ENCODE results near the gene RAI1. TPM values are rescaled to one million over a fixed set of nuclear protein-coding genes. Genes with fewer than 3 reads are reported as not detected.
"Not testable (repeated sequence)": the region's sequence is repeated elsewhere in the genome, so short reads cannot be mapped to it uniquely, and the experiment has no call there.

The RAI1 gene
- total RNA-seq, 2 experiments from 2014 or later: 10.5 to 11.0 TPM

DNA sequence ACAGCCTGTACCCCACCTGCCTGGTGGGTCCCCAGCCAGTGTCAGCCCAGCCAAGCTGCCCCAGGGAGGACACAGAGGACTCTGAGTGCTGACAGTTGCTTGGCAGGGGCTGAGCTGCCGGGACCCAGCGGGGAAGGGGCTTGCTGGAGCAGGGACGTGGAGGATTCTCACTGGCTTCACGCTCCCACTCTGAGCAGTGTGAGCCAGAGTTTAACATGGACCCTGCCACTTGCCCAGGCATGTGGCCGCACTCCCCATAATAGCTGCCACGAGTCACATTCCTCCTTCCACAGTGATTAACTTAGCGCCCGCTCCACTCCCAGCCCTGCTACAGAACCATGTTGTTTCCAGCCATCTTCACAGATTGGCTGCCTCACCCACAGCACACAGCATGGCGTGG is 124.3 kb downstream of the RAI1 start:
- peaks cover 4% of the 10 kb centered on the region for H3K4me1 Mint-ChIP-seq (ENCODE audit: low read depth)
- no peaks in the 10 kb centered on the region for H3K27me3 Mint-ChIP-seq
- no peak overlapping the region for H3K27ac Mint-ChIP-seq
- no peak overlapping the region for H3K4me3 Mint-ChIP-seq
- no peak for DNase-seq
- no peaks in the 10 kb centered on the region for H3K9me3 Mint-ChIP-seq
- ChIA-PET POLR2A (no interaction called here), CTCF (no interaction called here)
- peaks cover 9% of the 10 kb centered on the region for H3K36me3 Mint-ChIP-seq
- intact Hi-C loops (cut with micrococcal nuclease): no loop called here

DNA sequence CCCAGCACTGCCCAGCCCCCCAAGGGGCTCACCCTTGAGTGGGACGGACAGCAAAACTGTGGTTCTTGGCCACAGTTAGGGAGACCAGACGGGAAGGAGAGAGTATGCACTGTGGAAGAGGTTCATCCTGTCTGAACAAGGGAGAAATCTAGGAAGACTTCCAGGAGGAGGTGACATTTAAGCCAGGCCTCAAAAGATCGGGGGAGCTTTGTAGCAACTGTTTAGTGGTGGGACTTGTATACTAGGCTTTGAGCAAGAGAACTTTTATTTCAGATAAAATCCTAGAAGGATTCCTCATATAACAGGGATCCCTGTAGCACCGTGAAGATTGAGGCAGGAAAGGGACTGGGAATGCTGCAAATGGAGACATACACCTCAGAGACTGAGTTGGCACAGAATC is 124.8 kb downstream of the RAI1 start:
- no peak for DNase-seq
- H3K4me3 Mint-ChIP-seq: no peak overlapping the region
- H3K4me1 Mint-ChIP-seq (ENCODE audit: low read depth): peaks cover 4% of the 10 kb centered on the region
- H3K36me3 Mint-ChIP-seq: peaks cover 10% of the 10 kb centered on the region
- POLR2A ChIA-PET: interaction anchor here (0.6 to 1.0 kb wide), 2 partner anchors 22 to 30 kb away, joined by 3 read pairs; partner anchors contain the start of gene SREBF1
- intact Hi-C loops (cut with micrococcal nuclease): no loop called here
- CTCF ChIA-PET: no interaction called here
- no peaks in the 10 kb centered on the region for H3K9me3 Mint-ChIP-seq
- H3K27me3 Mint-ChIP-seq: no peaks in the 10 kb centered on the region
- no peak overlapping the region for H3K27ac Mint-ChIP-seq

DNA sequence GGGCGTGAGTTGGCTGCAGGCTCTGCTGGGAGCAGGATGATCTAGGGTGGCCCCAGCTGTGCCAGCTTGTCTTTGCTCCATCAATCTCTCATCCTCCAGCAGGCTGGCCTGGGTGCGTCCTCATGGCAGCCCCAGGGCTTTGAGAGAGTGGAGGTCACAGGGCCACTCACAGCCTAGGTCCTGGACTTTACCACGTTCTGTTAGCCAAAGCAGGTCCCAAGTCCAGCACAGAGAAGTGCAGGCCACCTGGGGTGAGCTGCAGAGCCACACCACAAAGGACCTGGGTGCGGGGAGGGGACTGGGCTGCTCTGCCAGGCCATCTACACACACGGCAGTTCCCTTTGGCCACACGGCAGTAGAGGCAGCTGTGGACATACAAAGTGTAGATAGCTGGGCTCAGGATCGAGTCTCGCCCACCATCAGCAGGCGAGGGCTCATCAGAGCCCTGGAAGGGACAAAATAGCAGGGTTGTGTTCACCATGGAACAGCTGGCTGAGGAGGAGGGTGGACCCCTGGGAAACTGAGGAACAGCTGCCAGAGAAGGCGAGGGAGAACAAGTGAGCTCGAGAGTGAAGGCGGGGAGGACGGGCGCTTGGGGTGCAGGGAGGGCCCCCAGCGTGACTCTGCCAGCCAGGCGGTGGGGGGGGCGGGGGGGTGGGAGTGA is 125.5 kb downstream of the RAI1 start:
- Mint-ChIP-seq H3K36me3 (peaks cover 13% of the 10 kb centered on the region), H3K4me1 (ENCODE audit: low read depth) (peaks cover 4% of the 10 kb centered on the region), H3K9me3 (no peaks in the 10 kb centered on the region), H3K4me3 (no peak overlapping the region), H3K27ac (no peak overlapping the region), H3K27me3 (no peaks in the 10 kb centered on the region)
- no peak for DNase-seq
- POLR2A ChIA-PET: interaction anchor here (0.6 to 1.0 kb wide), 2 partner anchors 21 to 30 kb away, joined by 3 read pairs; partner anchors contain the start of gene SREBF1
- CTCF ChIA-PET: no interaction called here
- intact Hi-C loops (cut with micrococcal nuclease): no loop called here

- Mint-ChIP-seq H3K36me3 (peaks cover 14% of the 10 kb centered on the region), H3K4me1 (ENCODE audit: low read depth) (peaks cover 4% of the 10 kb centered on the region), H3K27ac (no peak overlapping the region), H3K27me3 (no peaks in the 10 kb centered on the region), H3K4me3 (no peak overlapping the region), H3K9me3 (no peaks in the 10 kb centered on the region)
- CTCF ChIA-PET: interaction anchor here (1.2 to 9.5 kb wide), 2 partner anchors 51 to 126 kb away, joined by 4 to 173 read pairs; no protein-coding TSS in a partner anchor
- POLR2A ChIA-PET: interaction anchor here (1.4 kb wide), 1 partner anchor 40 kb away, joined by 3 read pairs; no protein-coding TSS in a partner anchor
- no peak for DNase-seq
- intact Hi-C loops (cut with micrococcal nuclease): no loop called here
Observed at GRCh38 chr17:17807440-17807839, 126.2 kb downstream of the RAI1 start.

- H3K27me3 Mint-ChIP-seq; H3K9me3 Mint-ChIP-seq; H3K4me3 Mint-ChIP-seq; DNase-seq; intact Hi-C loops (cut with micrococcal nuclease); H3K4me1 Mint-ChIP-seq (ENCODE audit: low read depth); H3K27ac Mint-ChIP-seq: not testable (repeated sequence)
- ChIA-PET CTCF (interaction anchor here (1.2 to 9.5 kb wide), 2 partner anchors 51 to 126 kb away, joined by 4 to 173 read pairs; no protein-coding TSS in a partner anchor), POLR2A (interaction anchor here (1.4 kb wide), 1 partner anchor 41 kb away, joined by 3 read pairs; no protein-coding TSS in a partner anchor)
- peaks cover 19% of the 10 kb centered on the region for H3K36me3 Mint-ChIP-seq
Observed at GRCh38 chr17:17808200-17808599, 126.9 kb downstream of the RAI1 start.

DNA sequence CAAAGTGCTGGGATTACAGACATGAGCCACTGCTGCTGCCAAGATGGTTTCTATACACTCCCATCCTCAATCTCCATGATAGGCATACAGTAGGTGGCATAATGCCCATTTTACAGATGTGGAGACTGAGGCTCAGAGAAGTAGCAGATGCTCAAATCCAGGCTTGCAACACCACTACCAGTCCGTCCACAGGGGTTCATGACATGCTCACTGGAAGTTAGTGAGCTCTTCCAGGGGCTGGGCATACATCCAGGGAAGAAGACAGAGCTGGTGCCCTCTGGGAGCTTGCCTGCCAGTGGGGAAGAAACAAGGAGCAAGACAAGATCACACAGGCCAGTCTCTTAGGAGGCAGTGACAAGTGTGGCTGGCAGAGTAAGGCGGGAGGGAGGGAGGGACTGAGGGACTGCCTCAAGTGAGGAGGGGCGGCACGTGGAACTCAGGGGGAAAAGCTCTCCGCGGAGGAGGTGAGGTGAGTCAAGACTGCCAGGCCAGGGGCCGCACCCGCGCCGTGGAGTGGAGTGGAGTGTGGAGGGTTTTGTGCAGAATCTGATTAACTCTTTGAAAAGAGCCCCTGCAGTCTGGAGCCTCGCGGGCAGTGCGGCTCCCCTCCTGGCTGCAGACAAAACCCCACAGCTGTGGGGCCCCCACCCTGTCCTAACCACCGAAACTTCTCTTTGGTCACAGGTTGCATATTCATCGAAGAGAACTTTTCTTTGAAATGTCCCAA is 127.6 kb downstream of the RAI1 start:
- Mint-ChIP-seq H3K9me3 (no peaks in the 10 kb centered on the region), H3K4me3 (no peak overlapping the region), H3K36me3 (peaks cover 18% of the 10 kb centered on the region), H3K27me3 (no peaks in the 10 kb centered on the region), H3K4me1 (ENCODE audit: low read depth) (peaks cover 4% of the 10 kb centered on the region), H3K27ac (no peak overlapping the region)
- CTCF ChIA-PET: interaction anchor here (1.2 to 9.5 kb wide), 2 partner anchors 50 to 127 kb away, joined by 4 to 173 read pairs; no protein-coding TSS in a partner anchor
- intact Hi-C loops (cut with micrococcal nuclease): no loop called here
- POLR2A ChIA-PET: interaction anchor here (1.0 to 1.4 kb wide), 3 partner anchors 27 to 45 kb away, joined by 3 read pairs; no protein-coding TSS in a partner anchor
- DNase-seq: peak; percentile 26

DNA sequence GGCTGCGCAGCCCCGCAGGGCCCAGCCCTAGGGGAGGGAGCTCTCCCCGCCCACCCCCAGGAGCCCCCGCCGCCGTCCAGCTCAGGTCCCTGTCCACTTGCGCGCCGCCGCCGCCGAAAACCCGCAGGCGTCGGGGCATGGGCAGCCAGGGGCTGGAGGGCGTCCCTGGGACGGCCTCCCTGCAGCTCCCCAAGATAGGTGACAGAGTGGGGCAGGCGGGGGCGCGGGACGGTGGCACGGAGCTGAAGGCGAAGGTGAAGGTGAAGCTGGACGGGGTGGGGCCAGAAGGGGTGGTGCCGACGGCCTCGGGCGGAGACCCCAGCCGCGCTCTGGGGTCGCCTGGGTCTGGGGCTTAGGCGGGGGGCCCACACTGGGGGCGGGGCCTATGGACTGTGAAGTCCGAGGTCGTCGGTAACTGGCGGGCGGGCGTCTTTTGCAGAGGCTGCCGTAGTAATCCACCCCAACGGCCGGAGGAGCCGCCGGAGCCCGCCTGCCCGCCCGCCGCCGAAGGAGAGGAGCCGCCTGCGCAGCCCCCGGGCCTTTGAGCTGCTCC is 128.3 kb downstream of the RAI1 start:
- no peak overlapping the region for H3K27ac Mint-ChIP-seq
- H3K27me3 Mint-ChIP-seq: no peaks in the 10 kb centered on the region
- peaks cover 4% of the 10 kb centered on the region for H3K4me1 Mint-ChIP-seq (ENCODE audit: low read depth)
- peaks cover 18% of the 10 kb centered on the region for H3K36me3 Mint-ChIP-seq
- no peak for DNase-seq
- ChIA-PET POLR2A (interaction anchor here (1.0 to 1.4 kb wide), 2 partner anchors 26 to 44 kb away, joined by 3 read pairs; no protein-coding TSS in a partner anchor), CTCF (interaction anchor here (9.5 kb wide), 1 partner anchor 49 kb away, joined by 173 read pairs; no protein-coding TSS in a partner anchor)
- no peaks in the 10 kb centered on the region for H3K9me3 Mint-ChIP-seq
- intact Hi-C loops (cut with micrococcal nuclease): no loop called here
- H3K4me3 Mint-ChIP-seq: no peak overlapping the region

- intact Hi-C loops (cut with micrococcal nuclease): no loop called here
- no peak overlapping the region for H3K4me3 Mint-ChIP-seq
- H3K9me3 Mint-ChIP-seq: no peaks in the 10 kb centered on the region
- no peak for DNase-seq
- ChIA-PET CTCF (interaction anchor here (9.5 kb wide), 1 partner anchor 48 kb away, joined by 173 read pairs; no protein-coding TSS in a partner anchor), POLR2A (interaction anchor here (1.4 kb wide), 1 partner anchor 44 kb away, joined by 3 read pairs; no protein-coding TSS in a partner anchor)
- no peak overlapping the region for H3K27ac Mint-ChIP-seq
- no peaks in the 10 kb centered on the region for H3K27me3 Mint-ChIP-seq
- H3K4me1 Mint-ChIP-seq (ENCODE audit: low read depth): peaks cover 4% of the 10 kb centered on the region
- peaks cover 21% of the 10 kb centered on the region for H3K36me3 Mint-ChIP-seq
Observed at GRCh38 chr17:17810084-17810894, 129.0 kb downstream of the RAI1 start.

DNA sequence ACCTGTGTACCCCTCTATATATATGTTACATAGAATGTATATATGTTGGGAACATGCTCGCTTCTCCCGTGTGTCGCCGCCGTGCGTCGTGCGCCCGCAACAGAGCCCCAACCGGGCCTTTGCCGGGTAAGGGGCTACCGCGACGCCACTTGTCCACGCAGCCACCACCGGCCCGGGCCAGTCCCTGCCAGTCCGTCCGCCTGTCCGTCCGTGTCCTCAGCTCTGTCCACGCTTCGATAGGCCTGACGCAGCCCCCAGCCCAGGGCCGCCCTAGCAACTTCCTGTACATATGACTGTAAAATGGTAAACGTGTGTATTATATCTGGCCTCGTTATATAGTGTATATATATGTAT is 129.6 kb downstream of the RAI1 start:
- POLR2A ChIA-PET: interaction anchor here (3.0 kb wide), 1 partner anchor 25 kb away, joined by 10 read pairs; the partner anchor contains the start of gene SREBF1
- H3K4me1 Mint-ChIP-seq (ENCODE audit: low read depth): peaks cover 4% of the 10 kb centered on the region

GRCh38 chr17:17811381-17812210 is 130.3 kb downstream of the RAI1 start:
- H3K9me3 Mint-ChIP-seq: no peaks in the 10 kb centered on the region
- POLR2A ChIA-PET: interaction anchor here (0.6 to 3.0 kb wide), 2 partner anchors 19 to 24 kb away, joined by 3 to 10 read pairs; partner anchors contain the start of gene SREBF1
- intact Hi-C loops (cut with micrococcal nuclease): loop anchor here (1.0 kb wide), 2 partner anchors 49 to 108 kb away; no protein-coding TSS in a partner anchor
- H3K27me3 Mint-ChIP-seq: no peaks in the 10 kb centered on the region
- peaks cover 28% of the 10 kb centered on the region for H3K36me3 Mint-ChIP-seq
- H3K4me3 Mint-ChIP-seq: no peak overlapping the region
- H3K27ac Mint-ChIP-seq: no peak overlapping the region
- DNase-seq: no peak
- CTCF ChIA-PET: interaction anchor here (0.8 to 9.5 kb wide), 15 partner anchors 9 to 222 kb away, joined by 3 to 173 read pairs (median 4); no protein-coding TSS in a partner anchor
- peaks cover 4% of the 10 kb centered on the region for H3K4me1 Mint-ChIP-seq (ENCODE audit: low read depth)

More for the DNA sequence above, 129.6 kb downstream of the RAI1 start:
- H3K9me3 Mint-ChIP-seq: no peaks in the 10 kb centered on the region
- CTCF ChIA-PET: interaction anchor here (1.2 to 9.5 kb wide), 4 partner anchors 25 to 223 kb away, joined by 3 to 173 read pairs (median 12); no protein-coding TSS in a partner anchor
- H3K36me3 Mint-ChIP-seq: peaks cover 24% of the 10 kb centered on the region
- DNase-seq: no peak
- H3K27ac Mint-ChIP-seq: no peak overlapping the region
- intact Hi-C loops (cut with micrococcal nuclease): no loop called here
- no peaks in the 10 kb centered on the region for H3K27me3 Mint-ChIP-seq
- no peak overlapping the region for H3K4me3 Mint-ChIP-seq

Measured in activated CD4-positive, alpha-beta memory T cell treated with anti-CD3 and anti-CD28 coated beads for 36 hours (primary cell).